GM20431 (cell line): ENCODE data around the gene USP10.

Experiments used
- in situ Hi-C: fragments of 300-500 bp; cut with MseI, MboI; formaldehyde crosslinking; loops from one replicate; pipeline ENCODE4 v1.15.0; 2020; ENCODE audit warnings: low sequenced_read_pairs; ENCODE audit not compliant: unreplicated experiment

Gene USP10

DNA sequence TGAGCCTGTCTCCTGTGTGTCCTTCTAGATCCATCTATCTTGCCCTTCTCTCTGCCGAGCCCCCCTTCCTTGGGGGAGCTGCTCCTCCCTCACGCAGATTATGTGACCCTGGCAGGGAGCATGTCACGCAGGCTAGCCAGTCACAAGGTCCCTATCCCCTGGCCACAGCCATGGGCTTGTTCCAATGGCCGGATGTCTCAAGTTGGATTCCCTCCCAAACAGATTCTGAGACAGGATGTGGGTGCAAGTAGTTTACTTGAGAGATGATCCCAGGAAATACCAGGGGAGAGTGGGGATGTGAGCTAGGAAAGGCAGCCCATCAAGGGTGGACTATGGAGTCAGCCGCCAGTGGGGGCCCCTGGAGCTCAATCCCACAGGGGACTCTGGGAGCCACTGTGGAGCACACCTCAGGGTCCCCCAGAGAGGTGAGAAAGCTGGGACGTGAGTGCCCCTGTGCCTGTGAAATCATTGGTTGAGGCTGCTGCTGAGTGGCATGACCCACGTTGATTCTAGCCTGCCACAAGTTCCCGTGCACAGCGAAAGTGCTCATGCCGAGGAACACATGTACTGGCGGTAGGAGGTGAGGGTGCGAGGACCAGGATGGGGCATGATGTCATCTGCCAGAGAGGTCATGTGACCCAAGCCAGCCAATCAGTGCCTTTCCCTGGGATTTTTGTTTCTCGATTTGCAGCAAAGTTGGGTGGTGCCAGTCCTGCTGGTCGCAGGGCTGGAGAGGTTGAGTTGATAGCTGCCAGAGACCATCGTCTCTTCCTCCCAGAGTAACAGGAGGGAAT, 113.5 kb downstream of the USP10 start:
- in situ Hi-C loops: no loop called here

DNA sequence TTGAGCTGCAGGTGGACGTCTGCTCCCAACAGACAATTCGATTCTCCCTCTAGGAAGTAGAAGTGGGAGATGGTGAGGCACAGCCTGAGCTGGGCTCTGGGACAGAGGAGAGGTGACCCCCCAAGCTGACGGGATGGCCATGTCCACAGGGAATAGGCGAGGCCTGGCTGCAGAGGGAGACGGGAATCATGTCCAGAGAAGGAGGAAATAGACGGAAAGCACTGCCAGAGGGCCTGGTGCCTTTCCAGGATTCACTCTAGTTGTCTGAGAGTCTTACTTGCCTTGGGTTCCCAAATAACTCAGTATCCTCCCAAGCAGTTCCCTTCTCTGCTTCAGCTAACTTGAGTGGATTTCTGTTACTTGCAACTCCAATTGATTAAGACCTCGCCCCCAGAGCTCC, 115.7 kb downstream of the USP10 start:
- in situ Hi-C loops: no loop called here

DNA sequence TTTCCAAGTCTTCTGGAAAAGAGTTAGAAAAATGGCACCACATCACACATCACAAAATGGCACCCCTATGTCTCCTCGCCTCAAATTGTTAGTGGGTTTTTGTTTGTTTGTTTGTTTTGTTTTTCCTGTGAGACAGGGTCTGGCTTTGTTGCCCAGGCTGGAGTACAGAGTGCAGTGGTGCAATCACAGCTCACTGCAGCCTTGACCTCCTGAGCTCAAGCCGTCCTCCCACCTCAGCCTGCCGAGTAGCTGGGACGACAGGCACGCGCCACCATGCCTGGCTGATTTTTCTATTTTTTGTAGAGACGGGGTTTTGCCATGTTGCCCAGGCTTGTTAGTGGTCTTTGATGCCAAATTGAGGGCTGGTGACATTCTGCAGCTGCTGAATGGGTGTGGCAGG, 116.2 kb downstream of the USP10 start:
- in situ Hi-C loops: no loop called here

DNA sequence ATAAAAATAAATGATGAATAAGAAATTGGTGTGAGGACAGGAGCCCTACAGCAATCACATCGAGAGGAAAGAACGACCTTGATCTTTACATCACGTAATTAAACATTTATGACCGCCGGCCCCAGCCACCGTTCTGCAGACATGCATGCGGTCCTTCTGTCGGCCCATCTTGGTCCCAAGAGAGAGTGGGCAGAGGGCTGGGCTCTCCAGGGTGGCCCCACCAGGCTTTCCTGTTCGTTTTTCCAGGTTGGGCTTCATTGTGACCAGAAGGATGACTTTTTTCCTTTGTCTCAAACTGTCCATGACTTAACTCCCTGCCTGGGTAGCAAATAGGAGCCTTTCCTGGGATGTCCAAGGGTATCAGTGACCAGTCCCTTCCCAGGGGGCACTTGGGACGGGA, 116.7 kb downstream of the USP10 start:
- in situ Hi-C loops: no loop called here

DNA sequence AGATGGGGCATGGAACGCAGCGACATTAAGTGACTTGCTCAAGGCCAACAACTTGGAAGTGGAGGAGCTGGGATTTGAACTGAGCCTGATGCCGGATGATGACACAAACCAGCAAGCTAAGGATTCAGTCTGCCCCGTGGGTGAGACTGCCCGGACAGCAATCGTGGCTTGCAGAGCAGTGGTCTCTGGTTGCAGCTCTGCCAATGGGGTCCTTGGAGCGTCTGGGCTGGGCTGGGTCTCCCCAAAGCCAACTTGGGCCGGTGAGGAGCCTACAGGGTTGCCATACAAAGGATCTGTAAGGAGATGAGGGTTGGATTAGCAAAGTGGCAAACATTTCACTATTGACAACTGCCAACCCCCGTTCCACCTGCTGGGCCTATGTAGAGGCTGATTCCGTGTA, 117.4 kb downstream of the USP10 start:
- in situ Hi-C loops: no loop called here

DNA sequence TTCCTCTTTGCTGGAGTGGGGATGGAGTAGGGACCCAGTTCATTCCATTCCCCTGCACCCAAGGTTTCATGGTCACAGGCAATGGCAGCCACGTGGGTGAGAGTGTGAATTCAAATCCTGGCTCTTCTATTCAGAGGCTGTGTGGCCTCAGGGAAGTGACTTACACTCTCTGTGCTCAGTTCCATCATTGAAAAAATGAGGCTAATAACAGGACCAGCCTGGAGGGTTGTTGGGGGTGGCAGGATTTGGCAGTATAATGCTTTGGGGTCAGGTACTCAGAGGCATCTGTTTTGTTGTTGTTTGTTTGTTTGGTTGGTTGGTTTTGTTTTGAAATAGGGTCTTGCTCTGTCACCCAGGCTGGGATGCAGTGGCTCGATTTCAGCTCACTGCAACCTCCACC, 117.8 kb downstream of the USP10 start:
- in situ Hi-C loops: no loop called here

DNA sequence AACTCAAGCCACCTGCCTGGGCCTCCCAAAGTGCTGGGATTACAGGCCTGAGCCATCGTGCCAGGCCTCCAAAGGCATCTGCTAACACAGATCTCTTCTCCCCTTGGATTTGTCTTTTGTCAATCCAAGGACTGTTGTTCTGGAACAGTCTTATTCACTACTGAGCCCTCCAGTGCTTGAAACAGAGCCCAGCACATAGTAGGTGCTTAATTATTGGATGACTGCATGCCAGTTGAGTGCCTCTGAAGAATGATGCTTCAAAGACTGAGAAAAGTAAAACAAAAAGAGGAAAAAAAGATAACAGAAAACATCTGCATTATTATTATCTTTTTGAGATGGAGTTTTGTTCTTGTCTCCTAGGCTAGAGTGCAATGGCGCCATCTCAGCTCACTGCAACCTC, 118.3 kb downstream of the USP10 start:
- in situ Hi-C loops: no loop called here

DNA sequence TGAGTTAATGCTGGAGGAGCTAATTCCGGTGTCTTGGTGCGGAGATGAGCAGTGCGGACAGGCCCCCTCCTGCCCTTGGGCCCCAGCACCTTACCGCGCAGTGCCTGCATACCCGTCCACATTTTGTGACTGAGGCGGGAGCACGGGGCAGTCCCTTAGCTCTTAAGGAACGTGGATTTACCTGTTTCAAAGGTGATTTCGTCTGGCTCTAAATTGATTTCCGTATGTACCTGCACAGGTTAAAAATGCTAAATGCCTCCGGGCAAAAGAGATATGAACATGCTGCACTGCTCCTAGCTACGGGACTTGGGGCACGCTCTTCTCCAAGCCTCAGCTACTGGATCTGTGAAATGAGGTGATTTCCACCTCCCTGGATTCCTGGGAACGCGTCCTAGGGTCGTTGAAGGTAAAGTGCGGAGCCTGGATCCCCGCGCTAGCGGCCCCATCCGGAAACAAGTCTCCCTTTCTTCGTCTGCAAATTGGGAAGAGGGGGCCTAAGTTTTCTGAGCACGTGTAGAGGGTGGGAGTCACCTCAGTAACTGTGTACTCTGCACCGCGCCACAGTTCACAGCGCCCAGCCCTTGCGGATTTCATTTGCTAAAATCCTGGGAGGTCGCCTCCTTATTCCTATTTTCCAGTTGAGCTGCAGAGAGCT, 119.3 kb downstream of the USP10 start:
- in situ Hi-C loops: no loop called here

DNA sequence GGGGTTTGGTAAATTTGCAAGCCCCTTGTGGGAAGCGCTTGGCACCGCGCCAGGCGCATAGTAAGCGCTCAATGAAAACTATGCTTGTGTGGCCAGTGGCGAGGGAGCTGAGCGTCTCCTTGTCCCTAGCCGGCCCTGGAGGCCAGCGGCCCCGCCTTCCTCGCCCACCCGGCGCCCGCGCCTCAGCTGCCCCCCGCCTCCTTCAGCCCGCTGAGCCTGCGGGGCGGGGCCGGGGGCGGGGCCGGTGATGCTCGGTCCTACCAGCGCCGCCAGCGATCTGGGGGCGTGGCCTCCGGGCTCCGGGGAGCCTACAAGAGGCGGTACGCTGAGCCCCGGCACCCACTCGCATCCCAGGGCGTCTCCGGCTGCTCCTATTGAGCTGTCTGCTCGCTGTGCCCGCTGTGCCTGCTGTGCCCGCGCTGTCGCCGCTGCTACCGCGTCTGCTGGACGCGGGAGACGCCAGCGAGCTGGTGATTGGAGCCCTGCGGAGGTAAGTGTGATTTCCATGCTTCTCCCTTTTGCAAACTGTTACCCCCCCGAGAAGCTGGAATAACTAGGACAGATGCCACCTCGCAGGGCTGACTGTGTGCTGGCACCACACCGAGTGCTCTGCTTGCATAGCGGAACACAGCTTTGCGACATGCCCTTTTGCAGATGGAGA, 120.0 kb downstream of the USP10 start, which contains the start of gene CRISPLD2:
CRISPLD2 (plus strand) TSS at position 342 of the 661 bp plus-strand sequence. CDS start 18,511 bp downstream, outside the sequence.
- in situ Hi-C loops: no loop called here

DNA sequence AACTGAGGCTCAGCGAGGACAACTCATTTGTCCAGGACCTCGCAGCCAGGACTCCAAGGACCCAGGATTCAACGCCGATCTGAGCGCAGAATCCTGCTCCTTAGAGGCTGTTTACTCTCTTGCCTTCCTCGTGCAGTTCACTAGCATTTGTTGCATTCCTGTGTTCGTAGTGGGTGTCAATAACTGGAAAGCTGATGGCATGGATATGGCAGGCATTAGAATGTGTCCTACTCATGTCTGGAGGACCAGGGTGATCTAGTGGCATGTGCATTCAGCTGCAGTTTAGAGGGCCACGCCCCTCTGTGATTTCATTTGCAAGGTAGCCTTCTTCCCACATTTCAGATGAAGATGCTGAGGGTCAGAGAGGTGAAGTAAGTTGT, 120.5 kb downstream of the USP10 start:
- in situ Hi-C loops: no loop called here

DNA sequence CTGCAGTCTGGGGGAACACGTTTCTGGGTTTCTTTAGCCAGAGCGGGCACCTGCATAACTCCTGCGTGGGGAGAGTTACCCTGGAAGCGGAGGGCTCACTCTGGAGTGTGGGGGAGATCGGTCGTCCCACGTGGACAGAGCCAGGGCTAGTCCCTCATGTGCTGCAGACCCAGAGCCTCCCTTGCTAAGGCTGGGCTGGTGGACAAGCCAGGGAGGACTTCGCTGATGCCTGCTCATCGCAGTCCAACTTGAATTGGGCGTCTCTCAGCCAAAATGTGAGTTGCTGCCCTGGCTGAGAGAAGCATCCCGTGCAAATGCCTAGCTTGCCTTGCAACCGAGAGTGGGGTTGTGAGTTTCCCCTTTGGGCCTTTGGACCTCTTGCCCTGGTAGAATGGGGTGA, 121.0 kb downstream of the USP10 start:
- in situ Hi-C loops: no loop called here

DNA sequence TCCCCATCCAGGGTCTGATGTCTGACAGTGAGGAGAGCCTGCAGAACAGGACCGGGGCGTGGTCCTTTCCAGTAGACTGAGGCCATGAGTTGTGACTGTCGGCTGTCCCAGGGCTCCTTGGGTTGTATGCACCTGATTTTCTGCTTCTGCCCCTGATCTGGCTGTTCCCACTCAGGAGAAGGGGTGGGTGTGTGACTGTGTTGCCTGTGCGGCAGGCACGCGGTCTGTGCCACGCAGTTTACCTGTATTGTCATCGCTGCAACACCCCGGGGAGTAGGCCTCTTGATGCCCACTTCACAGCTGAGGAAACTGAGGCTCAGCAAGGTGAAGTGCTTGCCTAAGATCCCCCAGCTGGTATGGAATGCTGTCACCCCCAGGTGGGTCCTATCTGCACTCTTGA, 121.4 kb downstream of the USP10 start:
- in situ Hi-C loops: no loop called here

DNA sequence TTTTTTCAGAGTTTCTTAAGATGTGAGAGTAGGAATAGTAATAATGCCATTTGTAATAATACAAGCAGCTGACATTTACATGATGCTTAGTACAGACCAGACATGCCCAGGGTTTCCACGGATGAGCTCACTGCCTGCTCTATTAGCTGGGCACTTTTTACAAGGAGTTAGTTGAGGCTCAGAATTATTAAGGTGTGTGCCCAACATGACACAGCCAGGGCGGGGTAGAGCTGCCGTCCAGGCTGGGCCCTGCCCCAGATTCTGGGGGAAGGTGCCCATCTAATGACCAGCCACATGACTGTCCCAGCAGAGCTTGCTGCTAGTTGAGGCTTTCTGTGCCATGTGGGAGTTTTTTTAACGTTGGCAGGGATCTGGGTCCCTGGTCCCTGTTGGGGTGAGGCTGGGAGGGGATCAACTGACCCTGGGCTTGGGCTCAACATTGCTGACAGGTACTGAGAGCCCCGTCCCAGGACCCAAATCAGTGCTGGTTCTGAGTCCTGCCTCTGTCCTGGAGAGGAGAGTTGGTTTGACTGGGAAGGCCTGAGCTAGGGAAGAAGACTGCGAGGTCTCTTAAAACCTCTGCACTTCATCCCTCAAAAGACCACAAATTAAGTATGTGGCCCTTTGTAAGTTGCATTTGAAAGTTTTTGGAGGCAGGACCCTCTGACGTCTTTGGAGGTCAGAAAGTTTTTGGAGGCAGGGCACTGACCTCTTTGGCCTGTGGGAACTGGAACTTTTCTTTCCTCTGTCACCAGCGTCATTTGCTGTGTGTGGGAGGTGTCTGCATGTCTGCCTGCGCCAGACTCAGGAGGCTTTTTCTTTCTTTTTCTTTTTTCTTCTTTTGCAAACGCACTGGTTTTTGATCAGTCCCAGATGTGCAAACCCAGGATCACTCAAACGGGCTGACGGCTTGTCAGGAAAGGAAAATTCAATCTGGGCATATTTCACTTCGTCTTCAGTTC, 122.2 kb downstream of the USP10 start:
- in situ Hi-C loops: no loop called here

DNA sequence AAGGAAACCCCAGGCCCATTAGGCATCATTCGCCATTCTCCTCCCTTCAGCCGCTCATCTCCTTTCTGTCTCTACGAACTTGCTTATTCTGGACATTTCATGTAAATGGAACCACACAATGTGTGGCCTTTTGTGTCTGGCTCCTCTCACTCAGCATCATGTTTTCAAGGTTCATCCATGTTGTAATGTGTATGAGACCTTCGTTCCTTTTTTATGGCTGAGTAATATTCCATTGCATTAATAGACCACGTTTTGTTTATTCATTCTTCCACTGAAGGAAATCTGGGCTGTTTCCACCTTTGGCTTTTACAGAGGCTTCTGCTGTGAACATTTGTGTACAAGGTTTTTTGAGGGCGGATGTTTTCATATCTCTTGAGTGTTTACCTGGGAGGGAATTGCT, 123.2 kb downstream of the USP10 start:
- in situ Hi-C loops: no loop called here

DNA sequence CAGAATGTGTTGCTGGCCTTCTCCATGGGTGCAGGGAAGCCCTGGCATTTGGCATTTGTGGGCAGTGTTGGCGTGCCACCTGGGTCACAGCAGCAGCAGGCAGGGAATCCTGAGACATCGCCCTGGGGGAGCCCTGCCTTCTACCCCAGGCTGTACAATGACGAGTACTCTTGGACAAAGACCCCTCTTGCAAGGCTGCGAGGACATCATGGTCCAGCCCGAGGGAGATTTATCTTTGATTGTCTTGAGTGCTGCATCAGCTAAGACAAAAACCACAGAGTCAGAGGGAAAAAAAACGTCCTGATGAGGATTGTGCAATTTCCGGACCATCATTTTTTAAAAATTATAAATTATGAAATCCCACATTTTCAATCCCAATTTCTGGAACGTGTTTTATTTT, 123.7 kb downstream of the USP10 start:
- in situ Hi-C loops: no loop called here

DNA sequence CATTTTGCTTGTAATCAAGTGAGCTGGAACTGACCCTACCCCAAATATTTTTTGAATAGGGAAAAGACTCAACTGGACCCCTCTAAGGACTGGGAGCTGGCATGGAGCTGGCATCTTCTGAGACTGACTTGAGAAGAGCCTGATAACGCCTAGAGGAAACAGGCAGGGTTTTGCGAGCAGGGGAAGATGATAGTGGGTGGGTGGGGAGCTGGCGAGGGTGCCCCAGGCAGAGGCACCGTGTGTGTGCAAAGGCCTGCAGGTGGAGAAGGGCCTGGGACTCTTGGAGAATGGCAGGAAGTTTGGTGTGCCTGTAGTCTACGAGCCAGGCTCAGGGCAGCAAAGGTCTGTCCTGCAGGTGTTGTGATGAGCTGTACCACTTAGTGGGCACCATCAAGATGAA, 124.1 kb downstream of the USP10 start:
- in situ Hi-C loops: no loop called here

DNA sequence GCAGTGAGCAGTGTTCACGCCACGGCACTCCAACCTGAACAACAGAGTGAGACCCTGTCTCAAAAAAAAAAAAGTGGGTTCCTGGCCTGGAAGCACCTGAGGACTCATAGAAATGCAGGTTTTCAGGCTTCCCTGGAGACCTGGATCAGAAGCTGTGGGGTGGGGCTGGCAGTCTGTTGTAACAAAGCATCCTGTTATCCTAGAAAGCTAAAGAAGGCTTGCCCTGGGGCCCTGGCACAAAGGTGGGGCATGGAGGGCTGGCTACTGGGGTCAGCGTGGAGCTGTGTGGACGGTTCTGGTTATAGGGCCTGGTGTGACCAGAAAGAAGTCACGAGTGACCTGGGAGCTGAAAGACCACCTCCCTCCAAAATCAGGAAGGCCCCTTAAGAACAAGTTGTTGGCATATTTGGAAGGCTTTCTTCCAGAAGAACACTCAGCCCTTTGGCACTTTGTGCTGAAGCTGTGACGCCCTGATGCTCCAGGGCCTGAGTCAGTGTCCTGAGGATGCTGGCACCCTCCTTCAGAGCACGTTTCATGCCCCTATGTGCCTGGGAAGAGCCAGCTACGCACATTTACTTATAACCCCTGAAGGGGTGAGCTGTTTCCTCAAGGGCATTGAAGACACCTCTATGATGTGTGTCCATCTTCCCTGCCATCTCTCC, 126.2 kb downstream of the USP10 start:
- in situ Hi-C loops: no loop called here

DNA sequence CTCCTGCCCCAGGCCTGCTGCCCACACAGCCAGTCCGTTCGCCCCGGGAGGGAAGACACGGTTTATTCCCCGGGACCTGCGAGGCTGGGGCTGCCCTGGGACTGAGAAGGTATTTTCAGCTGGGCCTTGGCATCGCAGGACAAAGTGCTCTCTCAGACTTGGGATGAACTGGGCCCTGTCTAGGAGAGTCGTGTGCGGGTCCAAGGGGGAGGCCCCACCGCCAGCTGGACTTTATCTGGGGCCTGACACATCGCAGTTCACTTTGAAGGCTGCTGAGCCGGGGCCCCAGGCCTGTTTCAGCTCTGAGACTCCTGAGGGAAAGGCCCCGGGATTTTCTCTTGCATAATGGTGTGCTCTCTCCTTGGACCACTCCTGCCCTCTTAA, 126.8 kb downstream of the USP10 start:
- in situ Hi-C loops: no loop called here

DNA sequence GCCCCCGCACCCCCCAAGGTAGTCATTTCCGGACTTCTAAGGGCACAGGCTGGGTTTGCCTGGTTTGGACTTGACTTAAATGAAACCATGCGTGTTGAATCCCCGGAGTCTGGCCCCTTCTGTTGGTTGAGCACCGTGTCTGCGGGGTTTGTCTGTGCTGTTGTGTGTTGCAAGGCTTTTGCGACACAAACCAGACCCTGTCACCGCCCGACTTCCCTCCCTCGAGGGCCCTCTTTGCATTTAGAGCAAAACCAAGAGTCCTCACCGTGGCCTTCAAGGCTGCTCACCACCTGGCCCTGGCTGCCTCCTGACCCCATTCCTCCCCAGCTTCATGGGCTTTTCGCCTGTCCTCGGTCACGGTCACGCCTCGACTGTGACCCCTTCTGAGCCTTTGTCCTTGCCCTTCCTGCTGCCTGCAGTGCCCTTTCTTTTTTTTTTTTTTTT, 127.4 kb downstream of the USP10 start:
- in situ Hi-C loops: no loop called here

DNA sequence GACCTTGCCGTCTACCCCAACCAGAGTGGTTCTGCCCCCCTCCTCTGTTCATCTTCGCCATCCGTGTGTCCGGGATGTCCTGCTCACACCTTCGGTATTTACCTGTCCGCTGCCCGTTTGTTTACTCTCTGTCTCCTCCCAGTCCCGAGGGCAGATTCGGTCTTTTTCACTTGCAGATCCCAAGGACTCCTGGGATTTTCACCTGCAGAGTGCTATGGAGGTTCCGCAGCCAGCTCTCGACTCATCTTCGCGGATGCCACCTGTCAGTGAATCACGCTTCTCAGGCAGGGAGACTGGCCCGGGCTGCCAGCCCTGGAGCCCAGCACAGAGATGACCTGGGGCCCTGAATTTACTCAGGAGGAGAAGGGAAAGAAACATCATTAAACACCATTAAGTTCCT, 128.1 kb downstream of the USP10 start:
- in situ Hi-C loops: no loop called here
